Activated CD4-positive, alpha-beta T cell treated with anti-CD3 and anti-CD28 coated beads, Interleukin-2, Interleukin-6, amounts not matched to agents 100 ng/mL and 50 ng/mL, durations not matched to agents 16 hours and 8 hours (primary cell): ENCODE data around the gene FXR2.

Source experiments
- DNase-seq: peaks from one replicate; pipeline ENCODE4 v3.0.0-alpha.2; 2020

FXR2 gene

DNA sequence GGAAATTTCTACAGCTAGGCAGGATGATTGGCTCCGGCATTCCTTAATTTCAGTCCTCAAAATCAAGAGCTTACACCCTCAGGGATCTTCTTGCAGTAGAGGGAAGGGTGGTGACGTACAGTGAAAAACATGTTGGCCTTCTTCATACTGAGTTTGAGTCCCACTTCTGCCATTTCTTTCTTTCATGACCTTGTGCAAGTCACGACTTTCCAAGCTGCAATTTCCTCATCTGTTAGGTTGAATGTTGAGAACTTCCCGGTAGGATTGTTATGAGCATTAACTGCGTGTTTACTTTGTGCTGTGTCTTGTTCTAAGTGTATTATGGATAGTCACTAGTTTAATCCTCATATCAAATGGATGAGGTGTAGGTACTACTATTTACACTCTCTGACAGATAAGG lies 45.1 kb downstream of the FXR2 start:
- no peak for DNase-seq

DNA sequence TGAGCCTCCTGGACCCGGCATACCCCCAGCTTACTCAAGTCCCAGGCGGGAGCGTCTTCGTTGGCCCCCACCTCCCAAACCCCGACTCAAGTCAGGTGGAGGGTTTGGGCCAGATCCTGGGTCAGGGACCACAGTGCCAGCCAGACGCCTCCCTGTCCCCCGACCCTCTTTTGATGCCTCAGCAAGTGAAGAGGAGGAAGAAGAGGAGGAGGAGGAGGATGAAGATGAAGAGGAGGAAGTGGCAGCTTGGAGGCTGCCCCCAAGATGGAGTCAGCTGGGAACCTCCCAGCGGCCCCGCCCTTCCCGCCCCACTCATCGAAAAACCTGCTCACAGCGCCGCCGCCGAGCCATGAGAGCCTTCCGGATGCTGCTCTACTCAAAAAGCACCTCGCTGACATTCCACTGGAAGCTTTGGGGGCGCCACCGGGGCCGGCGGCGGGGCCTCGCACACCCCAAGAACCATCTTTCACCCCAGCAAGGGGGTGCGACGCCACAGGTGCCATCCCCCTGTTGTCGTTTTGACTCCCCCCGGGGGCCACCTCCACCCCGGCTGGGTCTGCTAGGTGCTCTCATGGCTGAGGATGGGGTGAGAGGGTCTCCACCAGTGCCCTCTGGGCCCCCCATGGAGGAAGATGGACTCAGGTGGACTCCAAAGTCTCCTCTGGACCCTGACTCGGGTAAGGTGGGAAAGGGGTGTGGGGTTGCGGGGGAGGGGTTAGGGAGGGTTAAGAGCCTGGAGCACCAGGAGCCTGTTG lies 51.4 kb downstream of the FXR2 start:
- DNase-seq = no peak

DNA sequence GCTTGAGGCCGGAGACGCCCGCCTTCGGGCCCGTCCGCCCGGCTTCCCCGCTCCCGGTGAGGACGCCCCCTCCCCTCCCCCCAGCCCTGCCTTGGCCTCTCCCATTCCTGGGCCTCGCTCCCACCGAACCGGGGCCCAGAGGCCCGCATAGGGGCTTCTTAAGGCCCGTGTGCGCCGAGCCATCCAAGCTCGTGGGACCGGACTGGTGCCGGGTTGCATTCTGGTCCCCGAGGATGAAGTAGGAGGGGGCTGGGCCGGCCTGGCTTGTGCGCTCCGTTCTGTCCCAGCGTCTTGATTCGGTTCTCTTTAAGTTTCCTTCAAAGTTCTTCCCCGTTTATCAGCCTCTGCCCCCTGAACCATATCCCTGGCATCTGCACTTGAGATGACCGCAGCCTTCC lies 52.5 kb downstream of the FXR2 start:
- DNase-seq = no peak

DNA sequence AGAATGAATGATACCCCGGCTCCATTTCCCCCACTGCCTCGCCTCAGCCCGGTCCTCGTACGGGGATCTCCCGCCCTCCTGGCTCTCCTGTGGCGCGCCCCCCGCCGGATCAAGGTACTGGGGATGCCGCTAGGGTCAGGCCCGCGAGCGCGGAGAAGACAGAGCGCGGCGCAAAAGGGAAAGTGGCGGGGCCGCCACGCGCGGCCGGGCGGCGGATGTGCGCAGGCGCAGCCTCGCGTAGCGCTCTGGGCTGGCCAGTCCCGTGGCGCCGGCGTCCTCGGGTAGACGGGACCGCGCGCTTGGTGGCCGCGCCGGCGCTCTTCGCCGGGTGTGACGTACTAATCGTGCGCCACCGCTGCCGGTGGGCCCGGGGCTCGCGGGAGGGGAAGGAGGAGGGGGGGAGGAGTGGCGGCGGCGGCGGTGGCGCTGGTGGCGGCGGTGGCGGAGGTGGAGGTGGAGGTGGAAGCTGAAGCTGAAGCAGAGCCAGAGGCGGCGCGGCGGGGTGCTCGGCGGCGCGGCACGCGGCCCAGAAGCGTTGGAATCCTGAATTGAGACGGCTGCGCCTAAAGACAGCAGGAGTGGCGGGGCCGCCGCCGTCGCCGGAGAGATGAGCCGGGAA lies 53.0 kb downstream of the FXR2 start, which contains the start of gene SENP3:
SENP3 (plus strand) TSS at position 331 of the 619 bp plus-strand sequence. CDS start 1,158 bp downstream, outside the sequence.
- peak; percentile 94 for DNase-seq

DNA sequence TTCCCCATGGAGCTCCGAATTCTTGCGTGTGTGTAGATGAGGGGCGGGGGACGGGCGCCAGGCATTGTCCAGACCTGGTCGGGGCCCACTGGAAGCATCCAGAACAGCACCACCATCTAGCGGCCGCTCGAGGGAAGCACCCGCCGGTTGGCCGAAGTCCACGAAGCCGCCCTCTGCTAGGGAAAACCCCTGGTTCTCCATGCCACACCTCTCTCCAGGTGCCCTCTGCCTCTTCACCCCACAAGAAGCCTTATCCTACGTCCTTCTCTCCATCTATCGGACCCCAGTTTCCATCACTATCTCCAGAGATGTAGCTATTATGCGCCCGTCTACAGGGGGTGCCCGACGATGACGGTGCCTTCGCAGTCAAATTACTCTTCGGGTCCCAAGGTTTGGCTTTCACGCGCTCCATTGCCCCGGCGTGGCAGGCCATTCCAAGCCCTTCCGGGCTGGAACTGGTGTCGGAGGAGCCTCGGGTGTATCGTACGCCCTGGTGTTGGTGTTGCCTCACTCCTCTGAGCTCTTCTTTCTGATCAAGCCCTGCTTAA lies 53.6 kb downstream of the FXR2 start:
- peak; percentile 91 for DNase-seq

DNA sequence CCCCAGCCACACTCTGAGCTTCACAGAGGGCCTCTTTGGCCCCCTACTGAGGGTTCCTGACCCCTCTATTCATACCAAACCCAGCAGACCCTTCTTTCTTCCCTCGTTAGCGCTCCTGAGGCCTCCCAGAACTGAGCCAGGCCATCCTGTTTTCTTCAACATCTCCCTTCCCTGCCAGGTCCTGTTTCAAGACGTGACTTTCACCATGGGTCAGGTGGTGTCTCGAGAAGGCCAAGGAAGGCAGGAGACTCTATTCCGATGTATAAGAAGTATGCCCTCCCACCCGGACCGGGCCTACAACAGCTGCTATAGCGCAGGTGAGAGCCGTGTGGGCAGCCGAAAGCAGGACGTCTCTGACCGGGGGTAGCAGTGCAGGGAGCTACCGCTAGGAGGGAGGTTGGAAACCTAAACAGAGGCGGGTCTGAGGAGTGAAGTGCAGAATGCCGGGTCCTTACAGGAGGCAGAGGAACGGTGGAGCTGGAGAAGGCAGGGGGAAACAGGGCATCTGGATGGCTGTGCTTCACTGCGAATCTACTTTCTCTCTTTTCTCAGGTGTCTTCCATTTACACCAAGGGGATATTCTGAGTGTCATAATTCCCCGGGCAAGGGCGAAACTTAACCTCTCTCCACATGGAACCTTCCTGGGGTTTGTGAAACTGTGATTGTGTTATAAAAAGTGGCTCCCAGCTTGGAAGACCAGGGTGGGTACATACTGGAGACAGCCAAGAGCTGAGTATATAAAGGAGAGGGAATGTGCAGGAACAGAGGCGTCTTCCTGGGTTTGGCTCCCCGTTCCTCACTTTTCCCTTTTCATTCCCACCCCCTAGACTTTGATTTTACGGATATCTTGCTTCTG lies 54.3 kb downstream of the FXR2 start:
- peak; percentile 71 for DNase-seq

DNA sequence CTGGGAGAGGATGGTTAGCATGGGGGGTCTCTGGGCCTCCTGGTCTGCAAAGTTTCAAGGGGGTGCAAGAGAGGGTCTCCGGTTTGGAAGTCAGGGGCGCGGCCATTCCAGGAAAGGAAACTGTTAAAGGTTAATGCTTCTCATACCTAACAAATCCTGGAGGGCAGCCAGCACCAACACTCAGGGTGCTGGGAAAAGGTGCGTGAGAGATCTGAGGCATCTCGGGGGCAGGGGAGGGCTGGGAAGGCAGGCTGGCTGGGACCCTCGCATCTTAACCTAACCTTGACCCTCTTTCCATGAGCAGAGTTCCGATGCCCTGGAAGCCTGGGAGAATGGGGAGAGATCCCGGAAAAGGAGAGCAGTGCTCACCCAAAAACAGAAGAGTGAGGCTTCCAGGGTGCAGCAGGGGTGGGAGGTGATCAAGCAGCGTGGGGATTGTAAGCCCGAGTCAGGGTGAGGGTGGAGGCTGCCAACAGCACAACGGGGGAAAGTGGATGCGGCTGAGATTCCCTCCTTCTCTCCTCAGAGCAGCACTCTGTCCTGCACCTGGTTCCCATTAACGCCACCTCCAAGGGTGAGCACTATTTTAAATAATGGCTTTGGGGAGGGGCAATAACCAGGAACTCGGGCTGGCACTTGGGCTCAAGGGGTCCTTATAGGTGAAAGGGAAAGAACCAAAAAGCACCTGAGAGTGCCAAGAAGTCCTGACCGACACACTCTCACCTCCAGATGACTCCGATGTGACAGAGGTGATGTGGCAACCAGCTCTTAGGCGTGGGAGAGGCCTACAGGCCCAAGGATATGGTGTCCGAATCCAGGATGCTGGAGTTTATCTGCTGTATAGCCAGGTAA lies 55.2 kb downstream of the FXR2 start:
- no peak for DNase-seq

DNA sequence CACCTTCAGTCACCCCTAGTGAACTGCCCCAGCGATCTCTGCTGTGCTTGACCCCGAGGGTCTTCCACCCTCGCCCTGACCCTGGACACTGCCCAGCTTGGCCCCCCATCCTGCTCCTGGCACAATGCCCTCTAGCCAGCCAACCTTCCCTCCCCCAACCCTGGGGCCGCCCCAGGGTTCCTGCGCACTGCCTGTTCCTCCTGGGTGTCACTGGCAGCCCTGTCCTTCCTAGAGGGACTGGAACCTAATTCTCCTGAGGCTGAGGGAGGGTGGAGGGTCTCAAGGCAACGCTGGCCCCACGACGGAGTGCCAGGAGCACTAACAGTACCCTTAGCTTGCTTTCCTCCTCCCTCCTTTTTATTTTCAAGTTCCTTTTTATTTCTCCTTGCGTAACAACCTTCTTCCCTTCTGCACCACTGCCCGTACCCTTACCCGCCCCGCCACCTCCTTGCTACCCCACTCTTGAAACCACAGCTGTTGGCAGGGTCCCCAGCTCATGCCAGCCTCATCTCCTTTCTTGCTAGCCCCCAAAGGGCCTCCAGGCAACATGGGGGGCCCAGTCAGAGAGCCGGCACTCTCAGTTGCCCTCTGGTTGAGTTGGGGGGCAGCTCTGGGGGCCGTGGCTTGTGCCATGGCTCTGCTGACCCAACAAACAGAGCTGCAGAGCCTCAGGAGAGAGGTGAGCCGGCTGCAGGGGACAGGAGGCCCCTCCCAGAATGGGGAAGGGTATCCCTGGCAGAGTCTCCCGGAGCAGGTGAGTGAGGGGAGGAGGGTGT lies 56.0 kb downstream of the FXR2 start, which contains the start of gene TNFSF13:
TNFSF13 (plus strand) TSS at position 207 of the 776 bp plus-strand sequence; CDS start at position 497, 290 bp downstream.
- no peak for DNase-seq

DNA sequence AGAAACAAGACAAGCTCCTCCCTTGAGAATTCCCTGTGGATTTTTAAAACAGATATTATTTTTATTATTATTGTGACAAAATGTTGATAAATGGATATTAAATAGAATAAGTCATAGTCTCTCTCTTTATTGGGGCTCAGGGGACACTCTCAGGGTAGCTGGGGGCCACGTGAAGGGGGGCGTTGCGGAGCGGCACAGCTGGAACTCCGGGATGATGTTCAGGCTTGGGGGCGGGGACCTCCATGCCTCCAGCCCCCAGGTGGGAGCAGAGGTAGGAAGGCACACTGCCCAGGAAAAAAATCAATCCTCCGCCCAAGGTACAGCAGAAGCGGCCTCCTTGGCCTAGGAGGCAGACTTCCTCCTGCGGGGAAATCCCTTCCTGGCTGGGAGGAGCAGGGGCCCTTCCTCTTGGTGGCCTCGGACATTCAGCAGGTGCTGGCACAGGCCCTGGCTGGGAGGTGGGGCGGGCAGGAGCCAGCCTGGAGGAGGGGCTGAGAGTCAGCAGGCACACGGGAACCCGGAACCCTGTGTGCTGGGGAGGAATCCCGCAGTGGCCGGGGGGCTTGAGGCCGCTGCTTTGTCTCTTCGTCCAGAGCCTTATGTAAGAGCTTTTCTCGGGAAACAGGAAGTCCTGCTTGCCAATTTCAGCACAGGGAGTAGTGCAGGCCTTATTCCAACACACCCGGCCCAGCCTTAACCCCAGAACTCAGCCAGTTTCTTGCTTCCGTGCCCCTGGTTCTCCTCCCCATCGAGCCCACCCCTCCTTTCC lies 56.7 kb downstream of the FXR2 start:
- no peak for DNase-seq

DNA sequence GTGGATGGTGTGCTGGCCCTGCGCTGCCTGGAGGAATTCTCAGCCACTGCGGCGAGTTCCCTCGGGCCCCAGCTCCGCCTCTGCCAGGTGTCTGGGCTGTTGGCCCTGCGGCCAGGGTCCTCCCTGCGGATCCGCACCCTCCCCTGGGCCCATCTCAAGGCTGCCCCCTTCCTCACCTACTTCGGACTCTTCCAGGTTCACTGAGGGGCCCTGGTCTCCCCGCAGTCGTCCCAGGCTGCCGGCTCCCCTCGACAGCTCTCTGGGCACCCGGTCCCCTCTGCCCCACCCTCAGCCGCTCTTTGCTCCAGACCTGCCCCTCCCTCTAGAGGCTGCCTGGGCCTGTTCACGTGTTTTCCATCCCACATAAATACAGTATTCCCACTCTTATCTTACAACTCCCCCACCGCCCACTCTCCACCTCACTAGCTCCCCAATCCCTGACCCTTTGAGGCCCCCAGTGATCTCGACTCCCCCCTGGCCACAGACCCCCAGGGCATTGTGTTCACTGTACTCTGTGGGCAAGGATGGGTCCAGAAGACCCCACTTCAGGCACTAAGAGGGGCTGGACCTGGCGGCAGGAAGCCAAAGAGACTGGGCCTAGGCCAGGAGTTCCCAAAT lies 57.4 kb downstream of the FXR2 start:
- no peak for DNase-seq

DNA sequence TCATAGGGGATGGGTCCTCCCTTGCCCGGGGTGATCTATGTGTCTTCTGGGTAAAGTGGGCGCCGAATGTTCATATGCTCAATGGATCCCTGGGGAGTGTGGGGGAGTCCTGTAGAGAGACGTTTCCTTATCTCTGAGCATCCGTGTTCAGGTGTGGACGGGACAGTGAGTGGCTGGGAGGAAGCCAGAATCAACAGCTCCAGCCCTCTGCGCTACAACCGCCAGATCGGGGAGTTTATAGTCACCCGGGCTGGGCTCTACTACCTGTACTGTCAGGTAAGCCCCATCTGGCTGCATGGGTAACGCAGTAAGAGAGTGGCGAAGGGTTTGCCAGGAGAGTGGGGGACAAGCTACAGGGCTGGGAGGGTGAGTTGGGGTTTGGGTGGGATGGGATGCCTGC lies 58.1 kb downstream of the FXR2 start:
- DNase-seq = no peak

DNA sequence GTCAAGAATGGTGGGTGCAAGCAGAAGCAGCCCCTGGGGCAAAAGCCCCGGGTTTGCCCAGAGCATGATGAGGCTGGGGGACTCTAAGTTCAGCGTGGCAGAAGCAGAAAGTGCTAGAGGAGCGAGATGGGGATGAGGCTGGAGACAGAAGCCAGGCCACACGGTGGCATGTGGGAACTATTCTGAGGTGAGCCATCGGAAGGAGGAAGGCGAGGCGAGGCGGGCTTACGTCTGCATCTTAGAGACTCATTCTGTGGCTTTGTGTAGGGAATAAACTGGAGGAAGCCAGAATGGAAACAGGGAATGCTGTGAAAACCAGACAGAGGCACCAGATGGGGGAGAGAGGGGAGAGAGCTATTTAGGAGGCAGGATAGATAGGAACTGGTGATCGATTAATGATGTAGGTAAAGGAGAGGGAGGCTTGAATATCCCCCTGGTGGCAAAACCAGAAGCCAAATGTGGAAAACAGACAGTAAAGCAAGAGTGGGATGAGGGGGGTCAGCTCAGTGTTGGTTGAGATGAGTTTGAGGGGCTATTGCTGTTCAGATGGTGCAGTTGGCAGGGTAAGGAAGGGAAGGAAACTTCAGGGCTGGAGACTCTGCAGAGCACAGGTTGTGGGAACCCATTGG lies 59.3 kb downstream of the FXR2 start:
- no peak for DNase-seq

DNA sequence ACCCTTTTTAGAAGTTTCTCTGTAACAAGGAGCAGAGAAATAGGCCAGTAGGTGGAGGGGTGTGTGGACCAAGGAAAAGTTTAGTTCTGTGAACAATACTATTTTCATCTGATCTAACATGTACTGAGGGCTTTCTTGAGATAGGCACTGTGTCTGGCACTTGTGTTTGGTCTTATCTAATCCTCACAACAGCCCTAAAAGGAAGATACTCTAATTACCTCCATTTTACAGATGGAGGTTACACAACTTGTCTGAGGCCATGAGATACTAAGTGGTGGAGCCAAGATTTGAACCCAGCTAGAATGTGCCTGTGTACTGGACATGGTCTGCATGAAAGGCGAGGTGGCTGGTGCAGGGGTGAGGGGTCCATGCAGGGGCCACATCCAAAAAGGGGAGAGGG lies 61.3 kb downstream of the FXR2 start:
- DNase-seq = no peak

DNA sequence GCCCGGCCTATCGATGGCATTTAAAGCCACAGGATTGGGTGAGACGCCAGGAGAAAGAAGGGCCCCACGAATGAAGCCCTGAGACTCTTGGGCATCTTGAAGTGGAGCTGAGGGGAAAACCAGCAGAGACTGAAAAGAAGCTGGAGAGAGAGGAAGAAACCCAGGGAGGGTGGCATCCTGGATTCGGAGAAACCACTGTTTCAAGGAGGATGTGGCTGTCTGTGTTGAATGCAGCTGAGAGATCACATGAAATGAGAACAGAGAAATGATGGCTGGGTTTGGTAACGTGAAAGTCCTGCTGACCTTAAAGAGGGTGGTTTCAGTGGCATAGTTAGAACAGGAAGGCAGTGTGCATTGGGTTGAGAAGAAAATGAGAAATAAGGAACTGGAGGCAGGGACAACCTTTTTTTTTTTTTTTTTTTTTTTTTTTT lies 62.1 kb downstream of the FXR2 start:
- DNase-seq = peak; percentile 87

DNA sequence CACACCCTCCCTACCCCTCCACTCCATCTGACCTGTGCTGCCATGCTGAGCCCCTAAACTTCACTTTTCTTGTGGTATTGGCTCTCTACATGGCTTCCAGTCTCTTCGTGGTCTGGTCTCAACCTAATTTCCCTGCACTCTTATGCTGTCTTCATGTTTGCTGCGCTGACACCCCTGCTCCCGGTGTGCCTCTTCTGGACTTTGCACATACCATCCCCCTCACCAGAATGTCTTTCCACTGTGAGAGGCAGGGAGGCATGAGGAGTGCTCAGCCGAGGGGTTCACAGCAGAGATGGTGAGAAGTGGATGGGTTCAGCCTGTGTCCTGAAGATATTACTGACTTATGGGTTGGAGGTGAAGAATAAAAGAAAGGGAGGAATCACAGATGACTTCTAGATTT lies 63.3 kb downstream of the FXR2 start:
- no peak for DNase-seq

DNA sequence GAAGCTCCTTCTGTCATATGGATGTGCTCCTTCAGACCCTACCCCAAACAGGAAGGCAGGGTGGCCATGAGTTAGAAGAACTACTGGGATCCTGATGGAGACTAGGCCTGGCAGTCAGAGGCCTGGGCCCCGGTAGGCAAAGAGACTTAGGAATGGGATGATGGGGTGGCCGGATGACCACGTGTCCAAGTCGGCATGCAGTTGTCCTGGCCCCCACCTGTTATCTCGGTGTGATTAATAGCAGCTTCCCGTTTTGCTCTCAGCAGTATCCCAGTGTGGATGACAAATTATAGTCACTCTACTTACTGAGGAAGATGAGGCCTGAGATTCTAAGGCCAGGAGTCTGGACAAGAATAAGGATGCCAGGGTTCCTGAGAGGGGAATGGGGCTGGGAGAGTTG lies 64.4 kb downstream of the FXR2 start:
- DNase-seq = no peak

DNA sequence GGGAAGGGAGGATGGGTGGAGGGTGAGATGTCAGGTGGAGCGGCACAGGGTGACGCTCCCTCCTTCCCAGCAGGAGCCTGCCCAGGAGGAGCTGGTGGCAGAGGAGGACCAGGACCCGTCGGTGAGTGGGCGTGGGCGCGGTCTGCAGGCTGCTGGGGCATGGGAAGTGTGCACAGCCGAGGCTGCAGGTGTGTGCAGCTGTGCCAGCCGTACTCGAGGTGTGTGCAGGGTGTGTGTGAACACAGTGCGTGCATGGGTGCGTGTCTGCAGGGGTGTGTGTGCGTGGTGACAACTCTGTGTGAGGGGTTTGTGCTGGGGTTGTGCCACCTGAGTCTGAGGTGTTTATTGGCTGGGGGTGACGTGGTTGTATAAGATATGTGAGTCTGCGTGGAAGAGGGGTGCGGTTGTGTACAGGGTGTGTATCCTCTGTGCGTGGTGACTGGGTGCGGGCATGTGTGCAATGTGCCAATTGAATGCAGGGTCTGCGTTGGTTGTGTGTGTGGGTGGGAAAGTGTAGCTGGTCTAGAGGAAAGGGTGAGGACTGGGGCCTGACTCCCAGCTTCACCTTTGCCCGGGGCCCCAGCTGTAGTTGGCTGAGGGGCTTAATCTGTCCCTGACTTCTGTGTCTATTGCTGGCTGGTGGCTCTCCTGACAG lies 65.2 kb downstream of the FXR2 start:
- peak; percentile 48 for DNase-seq

DNA sequence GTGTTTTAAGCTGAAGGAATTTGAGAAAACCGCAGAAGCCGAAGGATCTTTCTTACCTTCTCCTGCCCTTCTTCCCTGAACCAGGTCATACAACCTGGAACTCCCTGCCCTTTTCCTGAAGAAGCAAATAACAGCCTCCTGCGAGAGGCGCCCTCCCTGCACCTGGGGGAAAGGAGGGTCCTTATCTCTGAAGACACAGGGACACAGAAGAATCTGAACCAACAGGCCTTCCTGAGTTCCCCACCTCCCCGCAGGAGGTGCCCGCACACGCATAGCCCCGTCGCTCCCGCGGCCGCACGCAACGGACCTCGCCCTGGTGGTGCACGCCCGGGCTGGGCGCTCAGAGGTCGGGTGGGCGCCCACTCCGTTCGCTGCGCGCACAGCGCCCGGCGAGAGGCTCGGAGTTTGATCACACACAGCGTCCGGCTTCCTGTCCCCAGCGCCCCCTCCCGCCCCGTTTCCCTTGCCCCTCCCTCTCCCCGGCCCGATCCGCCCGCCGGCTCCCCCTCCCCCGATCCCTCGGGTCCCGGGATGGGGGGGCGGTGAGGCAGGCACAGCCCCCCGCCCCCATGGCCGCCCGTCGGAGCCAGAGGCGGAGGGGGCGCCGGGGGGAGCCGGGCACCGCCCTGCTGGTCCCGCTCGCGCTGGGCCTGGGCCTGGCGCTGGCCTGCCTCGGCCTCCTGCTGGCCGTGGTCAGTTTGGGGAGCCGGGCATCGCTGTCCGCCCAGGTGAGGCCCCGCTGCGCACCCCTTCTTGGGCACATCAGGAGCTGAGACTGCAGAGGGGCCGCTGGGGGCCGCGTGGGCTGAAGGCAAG lies 65.9 kb downstream of the FXR2 start, which contains the start of gene TNFSF12:
TNFSF12 (plus strand) TSS at position 474 of the 816 bp plus-strand sequence; CDS start at position 570, 96 bp downstream.
- DNase-seq = peak; percentile 73
